ENCODE data around the gene PRKCSH. TPM values are rescaled to one million over a fixed set of nuclear protein-coding genes. Genes with fewer than 3 reads are reported as not detected.

PRKCSH gene
- total RNA-seq, 1 donor from 2014 or later, result 318 TPM

GRCh38 chr19:11397089-11397610 lies 38.3 kb upstream of the PRKCSH start:
- Mint-ChIP-seq H3K36me3 (ENCODE audit: low read depth) (peaks cover 2% of the 10 kb centered on the region), H3K4me3 (ENCODE audit: unreplicated experiment) (no peak overlapping the region), H3K27me3 (ENCODE audit: low read depth) (peaks cover 12% of the 10 kb centered on the region), H3K4me1 (ENCODE audit: low read depth) (no peaks in the 10 kb centered on the region), H3K9me3 (ENCODE audit: low read depth) (no peaks in the 10 kb centered on the region), H3K27ac (ENCODE audit: unreplicated experiment) (no peak overlapping the region)
- no peak for DNase-seq (ENCODE audit: low spot score)
- TF ChIP-seq CTCF (IDR thresholded peaks at IDR 0.05), result no peak

DNA sequence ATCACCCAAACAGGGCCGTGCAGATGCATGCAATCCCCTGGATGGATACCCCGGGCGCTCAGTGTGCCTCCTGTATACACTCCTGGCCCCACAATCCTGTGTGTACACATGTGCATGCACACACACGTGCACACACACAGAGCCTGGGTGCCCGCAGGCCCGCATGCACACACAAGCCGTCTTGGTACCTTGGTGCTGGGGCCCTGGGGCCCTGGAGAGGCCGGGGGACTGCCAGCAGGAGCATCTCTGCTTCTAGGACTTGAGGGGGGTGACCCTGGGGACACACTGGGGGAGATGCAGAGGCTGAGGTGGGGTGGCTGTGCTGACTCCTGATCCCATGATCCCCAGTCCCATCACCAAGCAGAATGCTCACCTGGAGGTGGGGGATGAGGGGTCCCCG lies 35.8 kb upstream of the PRKCSH start:
- no peak for TF ChIP-seq CTCF (IDR thresholded peaks at IDR 0.05)
- H3K27ac Mint-ChIP-seq (ENCODE audit: unreplicated experiment), result no peak overlapping the region
- H3K4me3 Mint-ChIP-seq (ENCODE audit: unreplicated experiment), result no peak overlapping the region
- DNase-seq (ENCODE audit: low spot score), result no peak
- no peaks in the 10 kb centered on the region for H3K9me3 Mint-ChIP-seq (ENCODE audit: low read depth)
- H3K36me3 Mint-ChIP-seq (ENCODE audit: low read depth), result peaks cover 2% of the 10 kb centered on the region
- peaks cover 5% of the 10 kb centered on the region for H3K27me3 Mint-ChIP-seq (ENCODE audit: low read depth)
- H3K4me1 Mint-ChIP-seq (ENCODE audit: low read depth), result no peaks in the 10 kb centered on the region

DNA sequence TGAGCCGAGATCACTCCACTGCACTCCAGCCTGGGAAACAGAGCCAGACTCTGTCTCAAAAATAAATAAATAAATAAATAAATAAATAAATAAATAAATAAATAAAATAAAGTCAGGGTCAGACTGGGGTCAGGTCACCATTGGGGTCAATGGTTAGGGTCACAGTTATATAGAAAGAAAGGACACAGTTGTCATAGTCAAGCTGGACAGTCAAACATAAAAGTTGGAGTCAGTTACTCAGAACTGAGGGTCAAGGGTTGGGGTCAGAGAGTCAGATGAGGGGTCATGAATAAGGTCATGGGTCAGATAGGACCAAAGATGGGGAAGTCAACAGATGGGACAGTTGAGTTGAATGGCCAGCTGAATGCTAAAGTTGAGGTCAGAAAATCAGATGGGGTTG lies 34.6 kb upstream of the PRKCSH start:
- H3K4me1 Mint-ChIP-seq (ENCODE audit: low read depth), result no peaks in the 10 kb centered on the region
- no peak for TF ChIP-seq CTCF (IDR thresholded peaks at IDR 0.05)
- no peak for DNase-seq (ENCODE audit: low spot score)
- H3K4me3 Mint-ChIP-seq (ENCODE audit: unreplicated experiment), result no peak overlapping the region
- no peaks in the 10 kb centered on the region for H3K9me3 Mint-ChIP-seq (ENCODE audit: low read depth)
- H3K36me3 Mint-ChIP-seq (ENCODE audit: low read depth), result peaks cover 2% of the 10 kb centered on the region
- no peak overlapping the region for H3K27ac Mint-ChIP-seq (ENCODE audit: unreplicated experiment)
- H3K27me3 Mint-ChIP-seq (ENCODE audit: low read depth), result no peaks in the 10 kb centered on the region

DNA sequence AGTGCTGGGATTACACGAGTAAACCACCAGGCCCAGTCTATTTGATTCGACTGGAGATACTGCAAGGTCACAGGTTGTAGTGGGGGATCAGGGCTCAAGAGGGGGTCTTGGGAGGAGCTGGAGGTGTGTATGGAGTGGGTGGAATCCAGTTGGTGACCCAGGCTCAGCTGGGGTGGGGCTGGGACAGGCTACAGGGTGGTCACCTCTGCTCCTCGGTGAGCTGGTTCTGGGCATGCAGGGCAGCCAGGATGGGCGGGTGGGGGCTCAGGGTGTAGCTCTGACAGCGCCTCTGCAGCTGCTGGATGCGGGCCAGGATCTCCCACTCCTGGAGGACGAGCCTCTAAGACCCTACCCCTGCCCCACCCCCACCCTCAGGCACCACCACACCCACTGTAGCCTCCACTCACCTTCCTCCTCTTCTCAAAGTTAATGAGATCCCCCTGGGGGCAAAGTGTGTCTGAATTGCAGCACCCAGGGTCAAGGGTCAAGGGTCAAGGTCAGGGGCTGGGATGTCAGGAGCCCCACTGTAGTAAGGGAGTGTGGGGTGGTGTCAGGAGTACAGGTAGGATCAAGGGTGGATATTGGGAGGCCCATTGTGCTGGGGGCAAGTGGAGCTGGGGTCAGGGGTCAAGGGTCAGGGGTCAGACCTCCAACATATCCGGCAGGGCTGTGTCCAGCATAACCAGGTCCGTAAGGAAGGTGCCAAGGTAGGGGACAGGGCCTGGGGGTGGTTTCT lies 33.5 kb upstream of the PRKCSH start:
- no peak for DNase-seq (ENCODE audit: low spot score)

More for the DNA sequence above, 33.5 kb upstream of the PRKCSH start:
- TF ChIP-seq CTCF (IDR thresholded peaks at IDR 0.05), result no peak
- Mint-ChIP-seq H3K36me3 (ENCODE audit: low read depth) (peaks cover 2% of the 10 kb centered on the region), H3K9me3 (ENCODE audit: low read depth) (no peaks in the 10 kb centered on the region), H3K4me1 (ENCODE audit: low read depth) (no peaks in the 10 kb centered on the region), H3K27ac (ENCODE audit: unreplicated experiment) (no peak overlapping the region), H3K27me3 (ENCODE audit: low read depth) (no peaks in the 10 kb centered on the region), H3K4me3 (ENCODE audit: unreplicated experiment) (no peak overlapping the region)

Data from chondrocyte (in vitro differentiated cells).